ENCODE measurements around the gene PTGS1.
A peak's percentile ranks its signal among the peaks of the same experiment; 100 is the strongest.

PTGS1 gene

GRCh38 chr9:122402403-122402871 is 31.6 kb downstream of the PTGS1 start:
- Histone ChIP-seq H3K9me3 (ENCODE audit: control insufficient read depth, insufficient read depth, low read depth, low read length) (no peaks in the 10 kb centered on the region), H3K4me1 (ENCODE audit: control insufficient read depth, insufficient read depth, low read length) (no peaks in the 10 kb centered on the region), H3K27ac (ENCODE audit: extremely low read depth, low read depth, low read length) (no peak overlapping the region), H3K4me3 (ENCODE audit: low read depth, low read length) (no peak overlapping the region), H3K36me3 (ENCODE audit: control insufficient read depth in 2 of 2, insufficient read depth in 1 of 2, low read length in 2 of 2) (no peaks in the 10 kb centered on the region)
- CTCF ChIA-PET, result no interaction called here
- POLR2A ChIA-PET, result no interaction called here
- TF ChIP-seq, protein P1, sequence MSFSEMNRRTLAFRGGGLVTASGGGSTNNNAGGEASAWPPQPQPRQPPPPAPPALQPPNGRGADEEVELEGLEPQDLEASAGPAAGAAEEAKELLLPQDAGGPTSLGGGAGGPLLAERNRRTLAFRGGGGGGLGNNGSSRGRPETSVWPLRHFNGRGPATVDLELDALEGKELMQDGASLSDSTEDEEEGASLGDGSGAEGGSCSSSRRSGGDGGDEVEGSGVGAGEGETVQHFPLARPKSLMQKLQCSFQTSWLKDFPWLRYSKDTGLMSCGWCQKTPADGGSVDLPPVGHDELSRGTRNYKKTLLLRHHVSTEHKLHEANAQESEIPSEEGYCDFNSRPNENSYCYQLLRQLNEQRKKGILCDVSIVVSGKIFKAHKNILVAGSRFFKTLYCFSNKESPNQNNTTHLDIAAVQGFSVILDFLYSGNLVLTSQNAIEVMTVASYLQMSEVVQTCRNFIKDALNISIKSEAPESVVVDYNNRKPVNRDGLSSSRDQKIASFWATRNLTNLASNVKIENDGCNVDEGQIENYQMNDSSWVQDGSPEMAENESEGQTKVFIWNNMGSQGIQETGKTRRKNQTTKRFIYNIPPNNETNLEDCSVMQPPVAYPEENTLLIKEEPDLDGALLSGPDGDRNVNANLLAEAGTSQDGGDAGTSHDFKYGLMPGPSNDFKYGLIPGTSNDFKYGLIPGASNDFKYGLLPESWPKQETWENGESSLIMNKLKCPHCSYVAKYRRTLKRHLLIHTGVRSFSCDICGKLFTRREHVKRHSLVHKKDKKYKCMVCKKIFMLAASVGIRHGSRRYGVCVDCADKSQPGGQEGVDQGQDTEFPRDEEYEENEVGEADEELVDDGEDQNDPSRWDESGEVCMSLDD (tag by site-specific recombination; IDR thresholded peaks at IDR 0.05), result peak; percentile 51; the same call in 1 of the 2 replicates
- TF ChIP-seq ZNF114 (tag by site-specific recombination; IDR thresholded peaks at IDR 0.05), result no peak
- TF ChIP-seq ZNF501 (tag by site-specific recombination; IDR thresholded peaks at IDR 0.05), result no peak
- TF ChIP-seq, protein P2, sequence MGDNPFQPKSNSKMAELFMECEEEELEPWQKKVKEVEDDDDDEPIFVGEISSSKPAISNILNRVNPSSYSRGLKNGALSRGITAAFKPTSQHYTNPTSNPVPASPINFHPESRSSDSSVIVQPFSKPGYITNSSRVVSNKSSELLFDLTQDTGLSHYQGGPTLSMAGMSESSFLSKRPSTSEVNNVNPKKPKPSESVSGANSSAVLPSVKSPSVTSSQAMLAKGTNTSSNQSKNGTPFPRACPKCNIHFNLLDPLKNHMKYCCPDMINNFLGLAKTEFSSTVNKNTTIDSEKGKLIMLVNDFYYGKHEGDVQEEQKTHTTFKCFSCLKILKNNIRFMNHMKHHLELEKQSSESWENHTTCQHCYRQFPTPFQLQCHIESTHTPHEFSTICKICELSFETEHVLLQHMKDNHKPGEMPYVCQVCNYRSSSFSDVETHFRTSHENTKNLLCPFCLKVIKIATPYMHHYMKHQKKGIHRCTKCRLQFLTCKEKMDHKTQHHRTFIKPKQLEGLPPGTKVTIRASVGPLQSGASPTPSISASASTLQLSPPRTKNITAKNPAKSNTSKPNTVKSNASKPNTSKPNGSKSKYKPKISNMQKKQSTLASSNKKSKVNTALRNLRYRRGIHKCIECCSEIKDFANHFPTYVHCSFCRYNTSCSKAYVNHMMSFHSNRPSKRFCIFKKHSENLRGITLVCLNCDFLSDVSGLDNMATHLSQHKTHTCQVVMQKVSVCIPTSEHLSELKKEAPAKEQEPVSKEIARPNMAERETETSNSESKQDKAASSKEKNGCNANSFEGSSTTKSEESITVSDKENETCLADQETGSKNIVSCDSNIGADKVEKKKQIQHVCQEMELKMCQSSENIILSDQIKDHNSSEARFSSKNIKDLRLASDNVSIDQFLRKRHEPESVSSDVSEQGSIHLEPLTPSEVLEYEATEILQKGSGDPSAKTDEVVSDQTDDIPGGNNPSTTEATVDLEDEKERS (tag by site-specific recombination; IDR thresholded peaks at IDR 0.05), result peak; percentile 78; the same call in 1 of the 2 replicates
- TF ChIP-seq, protein P3, sequence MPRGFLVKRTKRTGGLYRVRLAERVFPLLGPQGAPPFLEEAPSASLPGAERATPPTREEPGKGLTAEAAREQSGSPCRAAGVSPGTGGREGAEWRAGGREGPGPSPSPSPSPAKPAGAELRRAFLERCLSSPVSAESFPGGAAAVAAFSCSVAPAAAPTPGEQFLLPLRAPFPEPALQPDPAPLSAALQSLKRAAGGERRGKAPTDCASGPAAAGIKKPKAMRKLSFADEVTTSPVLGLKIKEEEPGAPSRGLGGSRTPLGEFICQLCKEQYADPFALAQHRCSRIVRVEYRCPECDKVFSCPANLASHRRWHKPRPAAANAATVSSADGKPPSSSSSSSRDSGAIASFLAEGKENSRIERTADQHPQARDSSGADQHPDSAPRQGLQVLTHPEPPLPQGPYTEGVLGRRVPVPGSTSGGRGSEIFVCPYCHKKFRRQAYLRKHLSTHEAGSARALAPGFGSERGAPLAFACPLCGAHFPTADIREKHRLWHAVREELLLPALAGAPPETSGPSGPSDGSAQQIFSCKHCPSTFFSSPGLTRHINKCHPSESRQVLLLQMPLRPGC (tag by site-specific recombination; IDR thresholded peaks at IDR 0.05), result peak; percentile 29; the same call in 1 of the 2 replicates
- TF ChIP-seq ZBTB21 (tag by site-specific recombination; IDR thresholded peaks at IDR 0.05), result peak; percentile 95
- peak; percentile 55; the same call in 1 of the 2 replicates for TF ChIP-seq ATF2 (tag by site-specific recombination; IDR thresholded peaks at IDR 0.05; ENCODE audit: low read depth)
- no peak for TF ChIP-seq YY2 (tag by site-specific recombination; IDR thresholded peaks at IDR 0.05)
- TF ChIP-seq KLF17 (tag by site-specific recombination; IDR thresholded peaks at IDR 0.05), result 0 out of 2 replicates have a peak, but pooled peaks have one; percentile 63
- TF ChIP-seq ZEB2 (tag by site-specific recombination; IDR thresholded peaks at IDR 0.05), result peak; percentile 68; the same call in 1 of the 2 replicates
- TF ChIP-seq ZNF600 (tag by site-specific recombination; IDR thresholded peaks at IDR 0.05), result 0 out of 2 replicates have a peak, but pooled peaks have one; percentile 17
- peak; percentile 24; the same call in 1 of the 2 replicates for TF ChIP-seq ZBTB17 (tag by site-specific recombination; IDR thresholded peaks at IDR 0.05)
- peak; percentile 96 for TF ChIP-seq ZNF629 (tag by site-specific recombination; IDR thresholded peaks at IDR 0.05)
- TF ChIP-seq RBAK (tag by site-specific recombination; IDR thresholded peaks at IDR 0.05), result peak; percentile 66; the same call in 1 of the 2 replicates
- TF ChIP-seq, protein P4, sequence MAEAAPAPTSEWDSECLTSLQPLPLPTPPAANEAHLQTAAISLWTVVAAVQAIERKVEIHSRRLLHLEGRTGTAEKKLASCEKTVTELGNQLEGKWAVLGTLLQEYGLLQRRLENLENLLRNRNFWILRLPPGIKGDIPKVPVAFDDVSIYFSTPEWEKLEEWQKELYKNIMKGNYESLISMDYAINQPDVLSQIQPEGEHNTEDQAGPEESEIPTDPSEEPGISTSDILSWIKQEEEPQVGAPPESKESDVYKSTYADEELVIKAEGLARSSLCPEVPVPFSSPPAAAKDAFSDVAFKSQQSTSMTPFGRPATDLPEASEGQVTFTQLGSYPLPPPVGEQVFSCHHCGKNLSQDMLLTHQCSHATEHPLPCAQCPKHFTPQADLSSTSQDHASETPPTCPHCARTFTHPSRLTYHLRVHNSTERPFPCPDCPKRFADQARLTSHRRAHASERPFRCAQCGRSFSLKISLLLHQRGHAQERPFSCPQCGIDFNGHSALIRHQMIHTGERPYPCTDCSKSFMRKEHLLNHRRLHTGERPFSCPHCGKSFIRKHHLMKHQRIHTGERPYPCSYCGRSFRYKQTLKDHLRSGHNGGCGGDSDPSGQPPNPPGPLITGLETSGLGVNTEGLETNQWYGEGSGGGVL (tag by site-specific recombination; IDR thresholded peaks at IDR 0.05), result peak; percentile 75
- peak; percentile 37; the same call in 1 of the 2 replicates for TF ChIP-seq KLF8 (tag by site-specific recombination; IDR thresholded peaks at IDR 0.05)
- peak; percentile 84; the same call in 1 of the 2 replicates for TF ChIP-seq ZNF184 (tag by site-specific recombination; IDR thresholded peaks at IDR 0.05)
- TF ChIP-seq ZNF513 (tag by site-specific recombination; IDR thresholded peaks at IDR 0.05), result no peak
- TF ChIP-seq SP7 (tag by site-specific recombination; IDR thresholded peaks at IDR 0.05), result peak; percentile 61; the same call in 1 of the 2 replicates
- no peak for TF ChIP-seq GLIS2 (tag by site-specific recombination; IDR thresholded peaks at IDR 0.05)
- TF ChIP-seq, protein P5, sequence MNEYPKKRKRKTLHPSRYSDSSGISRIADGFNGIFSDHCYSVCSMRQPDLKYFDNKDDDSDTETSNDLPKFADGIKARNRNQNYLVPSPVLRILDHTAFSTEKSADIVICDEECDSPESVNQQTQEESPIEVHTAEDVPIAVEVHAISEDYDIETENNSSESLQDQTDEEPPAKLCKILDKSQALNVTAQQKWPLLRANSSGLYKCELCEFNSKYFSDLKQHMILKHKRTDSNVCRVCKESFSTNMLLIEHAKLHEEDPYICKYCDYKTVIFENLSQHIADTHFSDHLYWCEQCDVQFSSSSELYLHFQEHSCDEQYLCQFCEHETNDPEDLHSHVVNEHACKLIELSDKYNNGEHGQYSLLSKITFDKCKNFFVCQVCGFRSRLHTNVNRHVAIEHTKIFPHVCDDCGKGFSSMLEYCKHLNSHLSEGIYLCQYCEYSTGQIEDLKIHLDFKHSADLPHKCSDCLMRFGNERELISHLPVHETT (tag by site-specific recombination; IDR thresholded peaks at IDR 0.05), result 0 out of 2 replicates have a peak, but pooled peaks have one; percentile 40
- TF ChIP-seq ZNF670 (tag by site-specific recombination; IDR thresholded peaks at IDR 0.05; ENCODE audit: low read depth), result no peak
- TF ChIP-seq PRDM1 (tag by site-specific recombination; IDR thresholded peaks at IDR 0.05), result peak; percentile 41; the same call in 1 of the 2 replicates
